OCI-LY3 (cell line): ENCODE results near the gene TFEC.

Source experiments
- CTCF ChIP-seq: fragments of 200-600, 300-600 bp; sonication (generic); IDR thresholded peaks from 2 replicates; pipeline ENCODE4 v1.5.1; 2014; ENCODE audit warnings: antibody characterized with exemption, low read length, low read depth
- EZH2phosphoT487 ChIP-seq: fragments of 200-600 bp; shearing (Covaris generic); IDR thresholded peaks from 2 replicates; pipeline ENCODE4 v1.6.1; 2018; ENCODE audit warnings: antibody characterized with exemption, mixed run types, low read depth

- TF ChIP-seq CTCF (no peak), EZH2phosphoT487 (no peak)
Measured at GRCh38 chr7:115962340-115962739, 68.2 kb downstream of the TFEC start.
